Activated T-helper 1 cell treated with anti-CD3 and anti-CD28 coated beads, Interleukin-12 subunit alpha, Interleukin-12 subunit beta, Interleukin-2, Interleukin-4 antibody, amounts not matched to agents 30 ng/mL and 10 ng/mL and 1 ng/mL, durations not matched to agents 14 hours and 24 hours and 36 hours (primary cell): ENCODE data around the gene EIF2B2. TPM values are rescaled to one million over a fixed set of nuclear protein-coding genes. Genes with fewer than 3 reads are reported as not detected.

Experiments
- DNase-seq: peaks from one replicate; pipeline ENCODE4 v3.0.0; 2021; ENCODE audit warnings: low spot score
- H3K27ac Mint-ChIP-seq: one replicate; pipeline ENCODE4 v1.8.0; 2021; ENCODE audit warnings: mild to moderate bottlenecking, mixed read lengths
- H3K27me3 Mint-ChIP-seq: one replicate; pipeline ENCODE4 v1.8.0; 2022; ENCODE audit warnings: mild to moderate bottlenecking, moderate library complexity, mixed read lengths; ENCODE audit not compliant: insufficient read depth
- H3K36me3 Mint-ChIP-seq: one replicate; pipeline ENCODE4 v1.8.0; 2021; ENCODE audit warnings: low read depth, mixed read lengths
- H3K4me1 Mint-ChIP-seq: one replicate; pipeline ENCODE4 v1.8.0; 2021; ENCODE audit warnings: low read depth, mixed read lengths
- H3K4me3 Mint-ChIP-seq: one replicate; pipeline ENCODE4 v1.8.0; 2021; ENCODE audit warnings: mild to moderate bottlenecking, moderate library complexity, mixed read lengths
- H3K9me3 Mint-ChIP-seq: one replicate; pipeline ENCODE4 v1.8.0; 2021; ENCODE audit warnings: mixed read lengths
- intact Hi-C: fragments of 100-400 bp; cut with micrococcal nuclease; formaldehyde crosslinking; loops from one replicate; pipeline ENCODE4 v1.15.1; 2024
- total RNA-seq: library from RNA; stranded (reverse); gene quantifications from 2 replicates; pipeline ENCODE4 v1.2.3, GENCODE V29; 2022

The EIF2B2 gene
- total RNA-seq, 1 donor from 2014 or later, result 54.3 TPM

- peaks cover 30% of the 10 kb centered on the region for H3K36me3 Mint-ChIP-seq
- H3K4me1 Mint-ChIP-seq, result peaks cover 47% of the 10 kb centered on the region
- intact Hi-C loops, result loop anchor here (5.0 to 10.0 kb wide), 3 partner anchors 117 to 346 kb away; partner anchors contain the start of genes AREL1, DLST, FCF1 and TMED10
Measured at GRCh38 chr14:75060420-75060819, 57.7 kb downstream of the EIF2B2 start.

More at GRCh38 chr14:75060420-75060819, 57.7 kb downstream of the EIF2B2 start:
- no peak overlapping the region for H3K4me3 Mint-ChIP-seq
- no peak overlapping the region for H3K27ac Mint-ChIP-seq
- DNase-seq, result no peak
- H3K27me3 Mint-ChIP-seq, result no peaks in the 10 kb centered on the region
- H3K9me3 Mint-ChIP-seq, result no peaks in the 10 kb centered on the region

Other genes with a start within 250 kb of the EIF2B2 start
- gene YLPM1, start 239.6 kb upstream of the EIF2B2 start, total RNA-seq, result 70.4 and 73.7 TPM in 2 replicates
- not detected in 2 replicates for gene PROX2, start 126.8 kb upstream of the EIF2B2 start, total RNA-seq
- gene DLST, start 121.0 kb upstream of the EIF2B2 start, total RNA-seq, result 98.9 and 107 TPM in 2 replicates
- 10.8 and 11.6 TPM in 2 replicates for gene RPS6KL1, start 79.7 kb upstream of the EIF2B2 start, total RNA-seq
- 0.22 and 0.41 TPM in 2 replicates for gene PGF, start 47.3 kb upstream of the EIF2B2 start, total RNA-seq
- 24.3 and 28.3 TPM in 2 replicates for gene MLH3, start 48.5 kb downstream of the EIF2B2 start, total RNA-seq
- 37.9 and 43.0 TPM in 2 replicates for gene ACYP1, start 61.1 kb downstream of the EIF2B2 start, total RNA-seq
- 0.71 and 0.80 TPM in 2 replicates for gene ZC2HC1C, start 66.7 kb downstream of the EIF2B2 start, total RNA-seq
- gene NEK9, start 124.1 kb downstream of the EIF2B2 start, total RNA-seq, result 76.8 and 77.0 TPM in 2 replicates
- 195 and 204 TPM in 2 replicates for gene TMED10, start 173.7 kb downstream of the EIF2B2 start, total RNA-seq